Testis (tissue), 3 donors: ENCODE measurements around the gene ARHGDIB. TPM values are rescaled to one million over a fixed set of nuclear protein-coding genes. Genes with fewer than 3 reads are reported as not detected.

Experiments used
- DNase-seq: peaks from one replicate; pipeline ENCODE4 v3.0.0-alpha.2; 2019
- H3K27ac ChIP-seq, 2 donors: fragments of 200-600 bp; sonication (generic); one replicate each; pipeline ENCODE4 v1.5.1; 2019
- H3K27me3 ChIP-seq: fragments of 200-600 bp; sonication (generic); one replicate; pipeline ENCODE4 v1.5.1; 2019
- H3K36me3 ChIP-seq: fragments of 200-600 bp; sonication (generic); one replicate; pipeline ENCODE4 v1.5.1; 2017; ENCODE audit warnings: low read depth; ENCODE audit errors: missing control alignments
- H3K4me1 ChIP-seq: fragments of 200-600 bp; sonication (generic); one replicate; pipeline ENCODE4 v1.5.1; 2019
- H3K4me3 ChIP-seq, 2 donors: fragments of 200-600 bp; sonication (generic); one replicate each; pipeline ENCODE4 v1.5.1; 2017 to 2019
- H3K9me3 ChIP-seq: fragments of 200-600 bp; sonication (generic); one replicate; pipeline ENCODE4 v1.5.1; 2017
- CTCF ChIP-seq, 3 experiments: fragments of 450-650 bp in 2 of 3; fragments of 200-600 bp in 1 of 3; sonication (generic) in 1 of 3; IDR thresholded peaks; one replicate each; pipeline ENCODE4 v1.5.1; 2016 to 2019; ENCODE audit warnings: antibody characterized with exemption in 3 of 3, mild to moderate bottlenecking in 2 of 3, moderate library complexity in 1 of 3
- POLR2A ChIP-seq: fragments of 450-650 bp; IDR thresholded peaks from one replicate; pipeline ENCODE4 v1.6.1; 2017; ENCODE audit warnings: antibody characterized with exemption, mild to moderate bottlenecking, moderate library complexity
- WGBS, 2 donors: methylation state at CpG; one replicate each; pipeline ENCODE4 v1.1.5; 2018; 5-methylcytosine and 5-hydroxymethylcytosine counted together
- intact Hi-C: fragments of 100-400 bp; cut with DNase I; formaldehyde crosslinking; loops from one replicate; pipeline ENCODE4 v1.15.1; 2023; ENCODE audit warnings: low total_unique reads
- polyA plus RNA-seq: library from polyadenylated mRNA; stranded (reverse); fragments of 350-450 nt; fragmentation: Illumina TruSeq; extraction: RNeasy Lipid Tissue Mini Kit (QIAGEN cat#74804); gene quantifications from one replicate; pipeline ENCODE4 v1.2.3, GENCODE V29; 2014; ENCODE audit warnings: low read depth, low replicate concordance; ENCODE audit not compliant: insufficient read depth
- total RNA-seq, 2 donors: library from RNA; depleted of rRNA; stranded (reverse); fragments of >200 nt; gene quantifications; one replicate each; pipeline ENCODE4 v1.2.3, GENCODE V29; 2016

ARHGDIB gene
- total and polyA plus RNA-seq, 3 donors from 2014 or later, result 20.2 to 66.3 (median 28.4) TPM

- no peaks in the 10 kb centered on the region for H3K9me3 ChIP-seq
- H3K27ac ChIP-seq, result peak overlapping the region; percentile 11 to 82
- no peak overlapping the region for H3K4me3 ChIP-seq
- 57 to 58% methylated on average over 5 of the region's 5 CpGs for WGBS, 2 donors
- TF ChIP-seq POLR2A, result no peak
- no peak for TF ChIP-seq CTCF (IDR thresholded peaks at IDR 0.05)
- H3K27me3 ChIP-seq, result no peaks in the 10 kb centered on the region
- intact Hi-C loops, result no loop called here
- no peaks in the 10 kb centered on the region for H3K4me1 ChIP-seq
- no peak for DNase-seq
- H3K36me3 ChIP-seq, result no peaks in the 10 kb centered on the region
Observed at GRCh38 chr12:14957551-14958168, 3.7 kb downstream of the ARHGDIB start.

GRCh38 chr12:14956905-14957304, 4.5 kb downstream of the ARHGDIB start:
- H3K27ac ChIP-seq, result peak overlapping the region; percentile 11 to 82
- no peaks in the 10 kb centered on the region for H3K4me1 ChIP-seq
- 52 to 79% methylated on average over 2 of the region's 2 CpGs for WGBS, 2 donors
- H3K9me3 ChIP-seq, result no peaks in the 10 kb centered on the region
- DNase-seq, result no peak
- H3K4me3 ChIP-seq, result no peak overlapping the region
- TF ChIP-seq POLR2A (no peak), CTCF (IDR thresholded peaks at IDR 0.05) (no peak)
- H3K27me3 ChIP-seq, result no peaks in the 10 kb centered on the region
- intact Hi-C loops, result no loop called here
- no peaks in the 10 kb centered on the region for H3K36me3 ChIP-seq

DNA sequence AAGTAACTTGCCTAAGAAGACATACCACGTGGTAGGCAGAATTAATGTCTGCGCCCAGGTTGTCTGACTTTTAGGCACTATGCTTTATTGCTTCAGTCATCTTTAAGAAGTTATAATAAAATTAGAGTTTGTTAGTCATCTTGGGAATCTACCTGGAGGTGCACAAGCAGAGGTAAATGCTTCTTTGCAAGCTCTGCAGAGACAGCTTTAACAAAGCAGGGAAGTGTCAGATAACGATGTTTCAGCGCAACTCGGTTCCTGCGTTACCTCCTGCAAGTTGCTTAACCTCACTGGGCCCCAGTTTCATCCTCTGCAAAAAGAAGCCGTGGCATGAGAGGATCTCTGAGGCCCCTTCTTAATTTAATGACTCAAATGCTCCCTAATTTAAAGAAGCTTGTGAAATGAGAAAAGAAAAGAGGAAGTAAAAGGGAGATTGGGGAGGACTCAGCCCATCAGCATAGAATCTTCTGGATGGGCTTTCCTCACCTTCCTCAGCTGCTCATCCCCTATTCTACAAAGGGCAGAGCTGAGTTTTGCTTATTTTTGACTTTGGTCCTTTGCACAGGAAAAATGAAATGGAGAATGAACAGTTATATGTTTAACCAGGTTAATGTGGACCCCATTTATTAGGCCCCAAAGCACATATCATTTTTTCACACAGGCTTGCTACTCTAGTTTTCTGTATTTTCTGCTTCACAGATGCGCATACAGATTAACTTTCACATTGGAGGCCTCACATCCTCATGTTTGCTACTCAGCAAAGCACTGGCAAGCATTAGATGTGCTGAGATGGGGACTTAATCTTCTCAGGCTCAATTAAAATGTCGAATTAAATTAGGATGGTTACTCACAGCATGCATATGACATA, 5.1 kb downstream of the ARHGDIB start:
- H3K27ac ChIP-seq, result no peak overlapping the region
- 83 to 84% methylated on average over 9 of the region's 9 CpGs for WGBS, 2 donors
- H3K9me3 ChIP-seq, result no peaks in the 10 kb centered on the region
- no peaks in the 10 kb centered on the region for H3K27me3 ChIP-seq
- no peak for DNase-seq
- TF ChIP-seq POLR2A (no peak), CTCF (IDR thresholded peaks at IDR 0.05) (no peak)
- no peak overlapping the region for H3K4me3 ChIP-seq
- no peaks in the 10 kb centered on the region for H3K4me1 ChIP-seq
- intact Hi-C loops, result no loop called here
- no peaks in the 10 kb centered on the region for H3K36me3 ChIP-seq

- WGBS, 2 donors, result 93 to 94% methylated on average over 4 of the region's 4 CpGs
- DNase-seq, result no peak
- Histone ChIP-seq H3K36me3 (no peaks in the 10 kb centered on the region), H3K27ac (no peak overlapping the region), H3K4me1 (peaks cover 1% of the 10 kb centered on the region), H3K9me3 (no peaks in the 10 kb centered on the region), H3K4me3 (no peak overlapping the region), H3K27me3 (no peaks in the 10 kb centered on the region)
- TF ChIP-seq CTCF (IDR thresholded peaks at IDR 0.05), result no peak
- no peak for TF ChIP-seq POLR2A
- intact Hi-C loops, result no loop called here
Observed at GRCh38 chr12:14954269-14954668, 7.1 kb downstream of the ARHGDIB start.
